Spleen (tissue), 11 donors: ENCODE measurements around the gene SUN1. TPM values are rescaled to one million over a fixed set of nuclear protein-coding genes. Genes with fewer than 3 reads are reported as not detected.

ENCODE experiments used
- DNase-seq: peaks from one replicate; pipeline ENCODE4 v3.0.0-alpha.2; 2020
- H3K27ac ChIP-seq, 8 donors: fragments of 200-600 bp; sonication (generic) in 7 of 8; 1 replicate in 4 of 8; 2 replicates in 4 of 8; pipeline versions ENCODE4 v1.5.0 to v1.8.0; 2016 to 2021; ENCODE audit warnings: inconsistent platforms in 4 of 8, mild to moderate bottlenecking in 4 of 8, moderate library complexity in 1 of 8
- H3K27me3 ChIP-seq, 7 donors: fragments of 200-600 bp; sonication (generic) in 6 of 7; replicated peaks in 1 of 7; 1 replicate in 4 of 7; 2 replicates in 3 of 7; pipeline versions ENCODE4 v1.5.0 to v1.8.0; 2016 to 2021; ENCODE audit warnings: inconsistent platforms in 3 of 7, mild to moderate bottlenecking in 1 of 7
- H3K36me3 ChIP-seq, 6 donors: fragments of 200-600 bp; sonication (generic) in 5 of 6; 1 replicate in 4 of 6; 2 replicates in 2 of 6; pipeline versions ENCODE4 v1.5.0 to v1.8.0; 2016 to 2021; ENCODE audit warnings: inconsistent platforms in 2 of 6
- H3K4me1 ChIP-seq, 6 donors: fragments of 200-600 bp; sonication (generic) in 5 of 6; 1 replicate in 3 of 6; 2 replicates in 3 of 6; pipeline versions ENCODE4 v1.5.0 to v1.8.0; 2016 to 2021; ENCODE audit warnings: inconsistent platforms in 3 of 6
- H3K4me3 ChIP-seq, 8 donors: fragments of 200-600 bp; sonication (generic) in 7 of 8; 1 replicate in 4 of 8; 2 replicates in 4 of 8; pipeline versions ENCODE4 v1.5.0 to v1.8.0; 2016 to 2021; ENCODE audit warnings: inconsistent platforms in 4 of 8, mild to moderate bottlenecking in 4 of 8, moderate library complexity in 2 of 8
- H3K9me3 ChIP-seq, 8 donors: fragments of 200-600 bp; sonication (generic) in 7 of 8; 1 replicate in 4 of 8; 2 replicates in 4 of 8; pipeline versions ENCODE4 v1.5.0 to v1.8.0; 2016 to 2021; ENCODE audit warnings: inconsistent platforms in 4 of 8
- POLR2A ChIP-seq, 3 donors: fragments of 450-650 bp; IDR thresholded peaks; one replicate each; pipeline ENCODE4 v1.5.1; 2017; ENCODE audit warnings: antibody characterized with exemption in 3 of 3, mild to moderate bottlenecking in 1 of 3
- POLR2AphosphoS5 ChIP-seq, 3 donors: sonication (generic); formaldehyde crosslinking; IDR thresholded peaks; one replicate each; pipeline ENCODE4 v1.5.1; 2017; ENCODE audit warnings: antibody characterized with exemption in 3 of 3
- WGBS, 5 donors: extraction: QIAGEN DNeasy Blood & Tissue Kit in 3 of 5; methylation state at CpG; one replicate each; pipeline versions ENCODE4 v1.1.5 to v1.1.7; 2013 to 2018; 5-methylcytosine and 5-hydroxymethylcytosine counted together
- intact Hi-C: fragments of 100-400 bp; cut with DNase I; formaldehyde crosslinking; loops from one replicate; pipeline ENCODE4 v1.15.0; 2023; ENCODE audit warnings: low total_unique reads
- polyA plus RNA-seq, 3 donors: library from polyadenylated mRNA; stranded (reverse); fragments of 200-250 nt; gene quantifications; one replicate each; pipeline ENCODE4 v1.2.1, GENCODE V29; 2013
- total RNA-seq, 7 donors: library from RNA; depleted of rRNA in 3 of 7; stranded (reverse); fragments of >200 nt in 3 of 7; fragmentation: NEBNext Ultra II Directional in 4 of 7; extraction: Animal tissue kit (Norgen Biotek cat#: 25700) in 4 of 7; gene quantifications; one replicate each; pipeline versions ENCODE4 v1.1.0 to v1.2.1, GENCODE V29; 2016 to 2021
- TF ChIP-seq, protein P1 (sequence below), 11 experiments: fragments of 200-600 bp in 7 of 11; fragments of 450-650 bp in 4 of 11; sonication (generic) in 4 of 11; IDR thresholded peaks in 8 of 11; conservative IDR thresholded peaks in 3 of 11; 1 replicate in 7 of 11; 2 replicates in 4 of 11; pipeline versions ENCODE4 v1.4.0 to v1.8.0; 2016 to 2021; ENCODE audit warnings: antibody characterized with exemption in 11 of 11, inconsistent platforms in 4 of 11, mild to moderate bottlenecking in 1 of 11
- donor health status: healthy with polysubstance abuse.
- donor health status: DM: no; HTN: no; CAD: no; lungs with moderate emphysema.
- donor health status: DM: no; HTN: no; CAD: no.
- donor health status: Bipolar disorder and iron deficiency.
- donor health status: healthy.
- donor health status: DM: no; HTN: no; CAD: no.
- donor health status: DM: yes; HTN: yes; CAD: no.

Gene SUN1
- total and polyA plus RNA-seq, 10 donors, result 33.2 to 181 (median 135) TPM

GRCh38 chr7:783556-784490, 48.5 kb upstream of the SUN1 start:
- H3K4me3 ChIP-seq, result no peak overlapping the region
- DNase-seq, result no peak
- TF ChIP-seq, protein P1, sequence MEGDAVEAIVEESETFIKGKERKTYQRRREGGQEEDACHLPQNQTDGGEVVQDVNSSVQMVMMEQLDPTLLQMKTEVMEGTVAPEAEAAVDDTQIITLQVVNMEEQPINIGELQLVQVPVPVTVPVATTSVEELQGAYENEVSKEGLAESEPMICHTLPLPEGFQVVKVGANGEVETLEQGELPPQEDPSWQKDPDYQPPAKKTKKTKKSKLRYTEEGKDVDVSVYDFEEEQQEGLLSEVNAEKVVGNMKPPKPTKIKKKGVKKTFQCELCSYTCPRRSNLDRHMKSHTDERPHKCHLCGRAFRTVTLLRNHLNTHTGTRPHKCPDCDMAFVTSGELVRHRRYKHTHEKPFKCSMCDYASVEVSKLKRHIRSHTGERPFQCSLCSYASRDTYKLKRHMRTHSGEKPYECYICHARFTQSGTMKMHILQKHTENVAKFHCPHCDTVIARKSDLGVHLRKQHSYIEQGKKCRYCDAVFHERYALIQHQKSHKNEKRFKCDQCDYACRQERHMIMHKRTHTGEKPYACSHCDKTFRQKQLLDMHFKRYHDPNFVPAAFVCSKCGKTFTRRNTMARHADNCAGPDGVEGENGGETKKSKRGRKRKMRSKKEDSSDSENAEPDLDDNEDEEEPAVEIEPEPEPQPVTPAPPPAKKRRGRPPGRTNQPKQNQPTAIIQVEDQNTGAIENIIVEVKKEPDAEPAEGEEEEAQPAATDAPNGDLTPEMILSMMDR (IDR thresholded peaks at IDR 0.05 in 8 of 11, conservative IDR thresholded peaks at IDR 0.05 in 3 of 11), result no peak
- TF ChIP-seq POLR2A (IDR thresholded peaks at IDR 0.05) (no peak), POLR2AphosphoS5 (IDR thresholded peaks at IDR 0.05) (no peak)
- H3K9me3 ChIP-seq, result no peaks in the 10 kb centered on the region
- peaks cover 3 to 19% (median 11%) of the 10 kb centered on the region in 6 donors for H3K4me1 ChIP-seq
- H3K27ac ChIP-seq, result no peak overlapping the region
- WGBS, 5 donors, result 91 to 97% (median 95%) methylated on average over 36 of the region's 36 CpGs
- no peaks in the 10 kb centered on the region for H3K27me3 ChIP-seq
- intact Hi-C loops, result loop anchor here (10.0 kb wide), 1 partner anchor 51 kb away; the partner anchor contains the start of gene SUN1
- peaks cover 0 to 83% (median 29%) of the 10 kb centered on the region in 6 donors for H3K36me3 ChIP-seq

GRCh38 chr7:784971-785370, 47.3 kb upstream of the SUN1 start:
- TF ChIP-seq POLR2A (IDR thresholded peaks at IDR 0.05), result no peak
- peaks cover 0 to 72% (median 28%) of the 10 kb centered on the region in 6 donors for H3K36me3 ChIP-seq
- H3K4me1 ChIP-seq, result peaks cover 0 to 8% (median 1%) of the 10 kb centered on the region in 6 donors
- DNase-seq, result no peak
- no peak overlapping the region for H3K4me3 ChIP-seq
- H3K27me3 ChIP-seq, result no peaks in the 10 kb centered on the region
- 94 to 96% (median 95%) methylated on average over 21 of the region's 21 CpGs for WGBS, 5 donors
- intact Hi-C loops, result loop anchor here (5.0 to 10.0 kb wide), 2 partner anchors 50 to 87 kb away; partner anchors contain the start of gene SUN1
- no peak overlapping the region for H3K27ac ChIP-seq
- no peaks in the 10 kb centered on the region for H3K9me3 ChIP-seq

DNA sequence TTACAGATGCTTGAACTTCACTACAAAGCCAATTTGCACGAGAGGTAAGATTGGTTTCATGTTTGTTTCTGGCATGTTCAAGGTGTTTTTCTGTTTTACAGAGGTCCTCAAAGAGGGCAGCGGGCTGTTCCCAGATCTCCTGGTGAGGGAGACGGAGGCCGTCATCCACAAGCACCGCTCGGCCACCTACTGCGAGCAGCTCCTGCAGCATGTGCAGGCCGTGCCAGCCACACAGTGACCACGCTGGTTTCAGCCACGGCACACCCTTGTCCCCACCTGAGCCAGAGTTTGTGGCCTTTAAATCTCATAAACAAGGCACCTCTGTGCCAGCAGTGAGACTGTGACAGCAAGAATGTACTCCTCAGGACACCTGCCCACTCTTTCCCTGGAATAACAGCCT, 46.9 kb upstream of the SUN1 start:
- Histone ChIP-seq H3K36me3 (peaks cover 0 to 71% (median 23%) of the 10 kb centered on the region in 6 donors), H3K27me3 (no peaks in the 10 kb centered on the region), H3K4me1 (peaks cover 0 to 6% (median 1%) of the 10 kb centered on the region in 6 donors), H3K9me3 (no peaks in the 10 kb centered on the region), H3K27ac (no peak overlapping the region), H3K4me3 (no peak overlapping the region)
- intact Hi-C loops, result loop anchor here (5.0 to 10.0 kb wide), 2 partner anchors 49 to 87 kb away; partner anchors contain the start of gene SUN1
- 86 to 97% (median 94%) methylated on average over 10 of the region's 10 CpGs for WGBS, 5 donors
- DNase-seq, result no peak
- TF ChIP-seq POLR2A (IDR thresholded peaks at IDR 0.05) (no peak), POLR2AphosphoS5 (IDR thresholded peaks at IDR 0.05) (no peak)
- TF ChIP-seq, protein P1 (IDR thresholded peaks at IDR 0.05 in 8 of 11, conservative IDR thresholded peaks at IDR 0.05 in 3 of 11), result no peak

- intact Hi-C loops, result loop anchor here (5.0 to 10.0 kb wide), 2 partner anchors 48 to 86 kb away; partner anchors contain the start of gene SUN1
- Histone ChIP-seq H3K9me3 (no peaks in the 10 kb centered on the region), H3K27ac (no peak overlapping the region), H3K27me3 (no peaks in the 10 kb centered on the region), H3K36me3 (peaks cover 0 to 58% (median 21%) of the 10 kb centered on the region in 6 donors), H3K4me3 (no peak overlapping the region), H3K4me1 (peaks cover 0 to 6% (median 1%) of the 10 kb centered on the region in 6 donors)
- WGBS, 5 donors, result 52 to 67% (median 62%) methylated on average over 8 to 11 of the region's 11 CpGs
- TF ChIP-seq POLR2A (IDR thresholded peaks at IDR 0.05), result no peak
- TF ChIP-seq, protein P1 (IDR thresholded peaks at IDR 0.05 in 8 of 11, conservative IDR thresholded peaks at IDR 0.05 in 3 of 11), result peak; percentile 67 to 89 (median 83)
- peak in 2 of 3 donors; percentile 31 to 37 for TF ChIP-seq POLR2AphosphoS5 (IDR thresholded peaks at IDR 0.05)
- DNase-seq, result peak; percentile 84
Observed at GRCh38 chr7:786472-787255, 45.6 kb upstream of the SUN1 start.
